Natural killer cell treated with Interleukin-12 subunit alpha and Interleukin-12 subunit beta and Interleukin-15 and Interleukin-18, amount 100 ng/mL, for 72 hours (primary cell): Measurements from ENCODE around the gene RAD9A. TPM values are rescaled to one million over a fixed set of nuclear protein-coding genes. Genes with fewer than 3 reads are reported as not detected.

Experiments
- ATAC-seq, 2 donors: fragments of 150-1000 bp; cut with Tn5 transposase in 1 of 2; sonication (Bioruptor Pico), chemical (Tn5 transposase) in 1 of 2; 2 replicates each; pipeline ENCODE4 v1.10.0; 2021
- DNase-seq: peaks from one replicate; pipeline ENCODE4 v3.0.0; 2022; ENCODE audit warnings: low spot score
- H3K27ac Mint-ChIP-seq, 2 donors: 1 replicate in 1 of 2; 2 replicates in 1 of 2; pipeline ENCODE4 v1.8.0; 2022; ENCODE audit warnings: mixed read lengths in 2 of 2, mild to moderate bottlenecking in 1 of 2, moderate library complexity in 1 of 2
- H3K27me3 Mint-ChIP-seq, 2 donors: 1 replicate in 1 of 2; 2 replicates in 1 of 2; pipeline ENCODE4 v1.8.0; 2022; ENCODE audit warnings: mixed read lengths in 2 of 2
- H3K36me3 Mint-ChIP-seq: one replicate; pipeline ENCODE4 v1.8.0; 2022; ENCODE audit warnings: mixed read lengths
- H3K4me1 Mint-ChIP-seq, 2 donors: 1 replicate in 1 of 2; 2 replicates in 1 of 2; pipeline ENCODE4 v1.8.0; 2022; ENCODE audit warnings: low read depth in 2 of 2, mixed read lengths in 2 of 2, mild to moderate bottlenecking in 1 of 2
- H3K4me3 Mint-ChIP-seq: one replicate; pipeline ENCODE4 v1.8.0; 2022; ENCODE audit warnings: mixed read lengths
- H3K9me3 Mint-ChIP-seq: 2 replicates; pipeline ENCODE4 v1.8.0; 2022; ENCODE audit warnings: mixed read lengths
- total RNA-seq, 2 donors: library from RNA; stranded (reverse); gene quantifications; one replicate each; pipeline ENCODE4 v1.2.3, GENCODE V29; 2022

RAD9A gene
- total RNA-seq, 2 donors from 2014 or later: 25.9 to 47.8 TPM

DNA sequence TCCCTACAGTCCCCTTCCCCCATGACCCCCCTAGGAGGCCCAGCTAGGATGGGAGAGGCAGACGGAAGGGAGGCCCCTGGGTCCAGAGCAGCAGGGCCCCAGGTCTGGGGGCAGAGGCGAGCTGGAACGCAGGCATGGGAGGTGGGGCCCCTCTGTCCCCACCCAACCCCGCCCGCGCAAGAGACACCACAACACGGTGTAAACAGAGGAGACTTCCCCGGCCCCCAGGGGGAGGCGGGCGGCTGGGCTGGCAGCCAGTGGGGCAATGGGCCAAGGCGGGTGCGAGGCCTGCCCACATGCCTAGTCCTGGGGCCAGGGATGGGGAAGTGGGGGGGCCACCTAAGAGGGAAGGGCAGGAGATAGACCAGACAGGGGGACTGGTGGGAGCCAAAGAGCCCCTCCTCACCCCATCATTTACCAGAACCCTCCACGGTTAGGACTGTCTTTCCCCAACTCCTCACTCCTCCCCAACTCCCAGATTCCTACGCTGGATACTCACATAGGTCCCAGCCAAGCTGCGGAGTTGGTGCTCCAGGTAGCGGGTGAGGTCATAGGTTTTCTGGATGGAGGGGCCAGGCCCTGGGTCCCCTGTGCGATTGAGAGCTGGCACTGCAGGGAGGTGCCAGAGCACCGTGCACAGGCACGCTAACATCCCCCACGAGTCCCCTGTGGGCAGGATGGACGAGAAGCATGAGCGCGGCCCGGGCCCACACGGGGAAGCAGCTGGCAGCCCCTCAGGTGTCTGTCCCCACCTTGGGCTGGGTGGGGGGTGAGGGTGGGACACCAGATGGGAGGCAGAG lies 24.6 kb upstream of the RAD9A start:
- no peaks in the 10 kb centered on the region for H3K36me3 Mint-ChIP-seq
- ATAC-seq (no peak), DNase-seq (no peak)
- H3K27me3 Mint-ChIP-seq: peaks cover 27 to 30% of the 10 kb centered on the region in 2 donors
- peak overlapping the region in 1 of 2 donors; percentile 55 for H3K27ac Mint-ChIP-seq
- no peaks in the 10 kb centered on the region for H3K9me3 Mint-ChIP-seq
- H3K4me1 Mint-ChIP-seq: peaks cover 58 to 60% of the 10 kb centered on the region in 2 donors
- no peak overlapping the region for H3K4me3 Mint-ChIP-seq

DNA sequence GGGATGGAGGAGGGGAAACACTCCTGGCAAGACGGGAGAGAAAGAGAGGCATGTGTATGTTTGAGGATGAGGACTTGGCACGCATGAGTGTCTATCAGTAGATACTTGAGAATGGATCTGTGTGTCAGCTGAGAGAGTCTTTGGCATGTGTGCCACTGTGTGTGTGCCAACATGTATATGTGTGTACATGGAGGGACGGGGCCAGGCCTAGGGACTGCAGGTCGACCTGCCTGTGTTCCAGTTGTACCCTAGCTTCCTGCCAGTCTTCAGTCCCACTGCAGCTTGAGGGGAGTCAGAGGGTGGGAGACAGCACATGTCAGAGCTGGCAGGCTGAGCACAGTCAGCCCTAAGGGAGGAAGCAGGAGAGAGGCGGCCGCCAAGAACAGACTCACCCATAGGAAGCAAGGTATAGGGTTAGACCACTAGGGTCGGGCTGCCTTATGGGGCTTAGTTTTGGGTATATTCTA lies 24.0 kb upstream of the RAD9A start:
- H3K27ac Mint-ChIP-seq: peak overlapping the region in 1 of 2 donors; percentile 55
- no peaks in the 10 kb centered on the region for H3K36me3 Mint-ChIP-seq
- DNase-seq (no peak), ATAC-seq (no peak)
- peaks cover 27 to 28% of the 10 kb centered on the region in 2 donors for H3K27me3 Mint-ChIP-seq
- peak overlapping the region; percentile 57 for H3K4me3 Mint-ChIP-seq
- H3K4me1 Mint-ChIP-seq: peaks cover 58 to 60% of the 10 kb centered on the region in 2 donors
- H3K9me3 Mint-ChIP-seq: no peaks in the 10 kb centered on the region

DNA sequence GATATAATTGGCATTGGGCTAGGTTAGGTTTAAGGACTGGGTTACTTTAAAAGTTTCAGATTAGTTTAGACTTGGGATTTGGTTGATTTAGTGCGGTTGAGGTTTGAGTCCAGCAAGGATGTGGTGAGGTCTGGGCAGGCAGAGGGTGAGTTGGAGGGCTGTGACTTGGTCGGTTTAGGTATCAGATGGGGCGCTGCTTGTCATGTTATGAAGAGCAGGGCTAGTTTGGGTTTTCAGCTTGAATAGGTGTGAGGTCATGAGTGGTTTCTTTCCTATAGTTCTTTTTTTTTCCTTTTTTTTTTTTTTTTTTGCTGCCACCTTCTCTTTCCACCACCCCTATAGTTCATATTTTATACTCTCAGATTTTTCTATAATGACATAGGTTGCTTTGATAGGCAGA lies 23.2 kb upstream of the RAD9A start:
- Mint-ChIP-seq H3K27ac (peak overlapping the region in 1 of 2 donors; percentile 55), H3K4me1 (peaks cover 58 to 63% of the 10 kb centered on the region in 2 donors), H3K36me3 (no peaks in the 10 kb centered on the region), H3K27me3 (peaks cover 26 to 27% of the 10 kb centered on the region in 2 donors), H3K9me3 (no peaks in the 10 kb centered on the region), H3K4me3 (peak overlapping the region; percentile 57)
- ATAC-seq: peak; percentile 79 to 87
- DNase-seq: peak; percentile 80

DNA sequence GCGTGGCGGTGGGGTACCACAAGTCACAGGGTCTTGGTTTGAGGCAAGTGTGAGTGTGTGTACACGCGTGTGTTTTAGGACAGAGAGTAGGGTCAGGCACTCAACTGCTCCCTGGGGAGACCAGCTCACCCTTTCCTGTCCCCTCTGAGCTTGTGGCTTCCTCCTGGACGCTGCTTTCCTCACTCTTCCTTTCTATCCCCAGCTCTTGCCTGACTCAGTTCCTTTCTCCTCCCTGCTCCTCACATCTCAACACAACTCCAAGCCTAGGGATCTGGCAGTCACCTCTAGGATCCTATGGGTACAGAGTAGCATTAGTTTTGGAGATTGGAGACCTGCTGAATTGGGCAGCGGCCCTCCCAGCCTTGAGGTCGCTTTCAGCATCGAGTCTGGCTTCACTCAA lies 22.5 kb upstream of the RAD9A start:
- peaks cover 59 to 68% of the 10 kb centered on the region in 2 donors for H3K4me1 Mint-ChIP-seq
- H3K27me3 Mint-ChIP-seq: peaks cover 26 to 27% of the 10 kb centered on the region in 2 donors
- no peaks in the 10 kb centered on the region for H3K36me3 Mint-ChIP-seq
- H3K4me3 Mint-ChIP-seq: peak overlapping the region; percentile 57
- DNase-seq (no peak), ATAC-seq (no peak)
- no peaks in the 10 kb centered on the region for H3K9me3 Mint-ChIP-seq
- no peak overlapping the region for H3K27ac Mint-ChIP-seq

DNA sequence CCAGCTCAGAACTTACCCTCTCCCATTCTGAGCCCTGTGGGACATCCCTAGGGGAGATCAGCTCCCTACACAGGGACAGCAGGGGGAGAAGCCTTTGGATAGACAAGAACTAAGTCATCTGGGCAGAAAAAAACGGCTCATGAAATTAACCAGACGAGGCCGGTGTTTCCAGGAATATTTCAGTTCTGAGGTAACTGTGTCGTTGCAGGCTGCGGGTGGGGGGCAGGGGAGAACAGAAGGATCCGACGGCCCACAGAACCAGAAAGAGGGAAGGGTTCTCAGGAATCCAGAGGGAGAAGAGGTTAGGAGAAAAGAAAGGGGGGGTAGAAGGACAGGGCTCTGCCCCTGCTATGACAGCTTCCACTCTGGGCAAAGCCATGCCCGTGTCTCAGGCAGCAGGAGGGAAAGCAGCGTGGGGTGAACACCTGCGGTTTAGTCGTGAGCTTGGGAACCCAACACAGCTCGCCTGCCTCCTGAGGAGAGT lies 21.9 kb upstream of the RAD9A start:
- H3K36me3 Mint-ChIP-seq: no peaks in the 10 kb centered on the region

DNA sequence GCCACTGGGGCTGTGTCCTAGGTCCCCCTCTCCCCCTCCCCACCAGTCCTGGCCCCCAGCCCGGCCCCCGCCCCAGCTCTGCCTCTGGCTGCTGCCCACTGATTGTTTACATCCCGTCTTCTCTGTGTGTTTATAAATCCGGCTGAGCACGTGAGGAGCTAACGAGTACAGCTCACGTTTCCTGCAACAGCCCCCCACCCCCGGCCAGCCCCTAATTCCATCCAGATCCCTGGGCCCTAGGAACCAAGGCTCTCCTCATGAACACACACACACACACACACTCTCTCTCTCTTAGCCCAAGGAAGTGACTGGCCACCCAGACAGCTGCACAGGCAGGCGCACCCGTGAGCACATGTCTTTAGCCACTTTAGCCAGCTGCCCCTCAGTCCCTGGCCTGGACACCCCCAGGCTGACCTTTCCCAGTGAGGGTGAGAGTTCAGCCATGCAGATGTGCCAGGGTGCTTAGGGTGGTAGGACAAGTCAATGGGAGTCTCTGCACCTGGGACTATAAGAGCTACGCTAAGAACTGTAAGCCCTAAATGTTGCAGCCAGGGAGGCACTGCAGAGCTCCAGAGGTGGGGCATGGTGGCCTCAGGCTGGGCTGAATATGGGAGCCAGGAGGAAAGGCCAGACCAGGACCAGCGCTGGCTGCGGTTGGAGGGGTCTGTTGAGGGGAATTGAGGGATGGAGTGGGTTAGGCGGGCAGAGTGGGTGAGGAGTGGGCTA lies 21.3 kb upstream of the RAD9A start:
- peaks cover 54 to 62% of the 10 kb centered on the region in 2 donors for H3K4me1 Mint-ChIP-seq
- ATAC-seq (no peak), DNase-seq (no peak)
- H3K27me3 Mint-ChIP-seq: peaks cover 23 to 26% of the 10 kb centered on the region in 2 donors
- H3K4me3 Mint-ChIP-seq: peak overlapping the region; percentile 51
- H3K27ac Mint-ChIP-seq: no peak overlapping the region
- no peaks in the 10 kb centered on the region for H3K36me3 Mint-ChIP-seq
- no peaks in the 10 kb centered on the region for H3K9me3 Mint-ChIP-seq

More for the DNA sequence above, 21.9 kb upstream of the RAD9A start:
- no peak for ATAC-seq
- H3K4me3 Mint-ChIP-seq: no peak overlapping the region
- peaks cover 23 to 27% of the 10 kb centered on the region in 2 donors for H3K27me3 Mint-ChIP-seq
- no peaks in the 10 kb centered on the region for H3K9me3 Mint-ChIP-seq
- H3K27ac Mint-ChIP-seq: no peak overlapping the region
- DNase-seq: no peak
- H3K4me1 Mint-ChIP-seq: peaks cover 55 to 67% of the 10 kb centered on the region in 2 donors

DNA sequence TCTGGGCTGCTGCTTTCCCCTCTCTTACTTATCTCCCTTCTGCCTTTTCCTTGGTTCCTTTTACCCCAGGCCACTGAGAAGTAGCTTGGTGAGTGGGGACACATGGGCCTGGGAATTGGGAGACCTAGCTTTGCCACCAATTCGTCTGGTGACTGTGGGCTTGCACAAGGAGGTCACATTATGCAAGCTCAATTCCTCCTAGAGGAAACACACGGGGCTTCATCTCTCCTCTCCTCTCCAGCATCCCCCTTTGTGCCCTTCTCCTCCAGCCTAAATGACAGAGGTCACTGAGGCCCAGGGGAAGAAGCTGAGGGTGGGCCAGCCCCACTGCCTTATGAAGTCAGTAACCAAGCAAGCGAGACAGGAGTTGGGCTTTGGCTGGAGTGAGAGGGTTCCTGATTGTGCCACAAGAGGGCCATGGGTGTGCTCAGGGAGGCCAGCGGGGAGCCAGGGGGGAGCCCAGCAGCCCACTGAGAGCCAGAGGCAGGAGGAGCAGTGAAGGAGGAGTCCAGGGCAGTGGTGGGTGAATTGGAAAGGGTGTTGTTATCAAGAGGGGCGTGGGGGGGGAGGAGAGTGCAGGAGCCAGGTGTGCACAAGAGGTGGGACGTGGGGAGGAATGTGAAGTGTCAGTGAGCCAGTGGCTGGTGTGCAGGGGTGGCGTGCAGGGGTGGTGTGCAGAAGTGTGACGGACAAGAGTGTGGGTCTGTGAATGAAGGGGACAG lies 20.4 kb upstream of the RAD9A start:
- Mint-ChIP-seq H3K27me3 (peaks cover 15 to 18% of the 10 kb centered on the region in 2 donors), H3K27ac (peak overlapping the region in 1 of 2 donors; percentile 12), H3K4me1 (peaks cover 46 to 54% of the 10 kb centered on the region in 2 donors), H3K4me3 (peak overlapping the region; percentile 86), H3K9me3 (no peaks in the 10 kb centered on the region), H3K36me3 (no peaks in the 10 kb centered on the region)
- DNase-seq: no peak
- ATAC-seq: no peak

DNA sequence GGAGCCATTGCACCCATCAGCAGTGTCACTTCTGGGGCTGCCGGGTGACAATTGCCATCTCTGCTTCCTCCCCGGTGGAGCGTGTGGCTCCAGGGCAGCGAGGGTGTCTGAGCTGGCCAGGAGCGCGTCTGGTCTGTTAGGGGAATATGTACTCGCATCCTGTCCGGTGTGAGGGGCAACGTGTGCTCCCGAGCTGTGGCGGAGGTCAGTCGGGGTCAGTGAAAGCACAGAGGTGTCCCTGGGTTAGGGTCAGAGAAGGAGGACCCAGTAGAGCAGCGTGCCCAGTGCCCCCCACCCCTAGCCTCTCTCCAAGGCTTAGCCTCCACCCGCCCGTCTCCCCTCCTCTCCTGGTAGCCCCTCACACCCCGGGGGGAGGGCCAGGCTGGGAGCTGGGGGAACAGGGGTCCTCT lies 19.9 kb upstream of the RAD9A start:
- Mint-ChIP-seq H3K4me1 (peaks cover 45 to 53% of the 10 kb centered on the region in 2 donors), H3K27ac (peak overlapping the region in 1 of 2 donors; percentile 12), H3K4me3 (peak overlapping the region; percentile 86), H3K27me3 (peaks cover 14 to 16% of the 10 kb centered on the region in 2 donors), H3K9me3 (no peaks in the 10 kb centered on the region), H3K36me3 (no peaks in the 10 kb centered on the region)
- DNase-seq (no peak), ATAC-seq (no peak)

DNA sequence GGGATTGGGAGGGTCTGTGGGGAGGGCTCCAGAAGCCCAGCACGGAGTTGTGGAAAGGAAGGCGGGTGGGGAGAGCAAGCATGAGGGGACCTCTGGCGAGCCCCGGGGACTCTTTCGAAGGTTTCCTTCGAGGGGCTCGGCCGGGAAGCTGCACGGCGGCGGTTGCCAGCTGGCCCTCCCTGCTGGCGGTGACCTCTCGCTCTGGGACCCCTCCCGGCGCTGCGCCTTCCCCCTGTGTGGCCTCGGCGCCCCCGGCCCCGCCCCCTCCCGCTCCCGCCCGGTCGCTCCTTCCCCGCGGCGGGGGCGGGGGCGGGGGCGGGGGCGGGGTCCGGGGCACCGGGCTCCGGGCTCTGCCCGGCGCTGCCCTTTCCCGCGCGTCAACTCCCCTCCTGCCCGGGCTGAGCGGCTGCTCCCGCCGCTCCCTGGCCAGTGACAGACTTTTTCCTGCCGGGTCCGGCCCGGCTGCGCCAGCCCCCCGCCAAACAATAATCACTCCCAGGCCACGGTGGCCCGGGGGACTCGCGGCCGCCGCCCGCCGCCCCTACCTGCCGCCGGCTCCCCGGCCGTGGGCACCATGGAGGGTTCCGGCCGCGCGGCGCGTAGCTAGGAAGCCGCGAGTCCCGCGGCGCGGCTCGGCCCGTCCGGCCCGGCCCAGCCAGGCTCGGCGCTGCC lies 19.3 kb upstream of the RAD9A start:
- H3K27ac Mint-ChIP-seq: no peak overlapping the region
- H3K4me1 Mint-ChIP-seq: peaks cover 44 to 53% of the 10 kb centered on the region in 2 donors
- no peak overlapping the region for H3K4me3 Mint-ChIP-seq
- H3K36me3 Mint-ChIP-seq: no peaks in the 10 kb centered on the region
- ATAC-seq: peak in 1 of 2 donors; percentile 8
- DNase-seq: no peak
- peaks cover 14 to 16% of the 10 kb centered on the region in 2 donors for H3K27me3 Mint-ChIP-seq
- no peaks in the 10 kb centered on the region for H3K9me3 Mint-ChIP-seq

DNA sequence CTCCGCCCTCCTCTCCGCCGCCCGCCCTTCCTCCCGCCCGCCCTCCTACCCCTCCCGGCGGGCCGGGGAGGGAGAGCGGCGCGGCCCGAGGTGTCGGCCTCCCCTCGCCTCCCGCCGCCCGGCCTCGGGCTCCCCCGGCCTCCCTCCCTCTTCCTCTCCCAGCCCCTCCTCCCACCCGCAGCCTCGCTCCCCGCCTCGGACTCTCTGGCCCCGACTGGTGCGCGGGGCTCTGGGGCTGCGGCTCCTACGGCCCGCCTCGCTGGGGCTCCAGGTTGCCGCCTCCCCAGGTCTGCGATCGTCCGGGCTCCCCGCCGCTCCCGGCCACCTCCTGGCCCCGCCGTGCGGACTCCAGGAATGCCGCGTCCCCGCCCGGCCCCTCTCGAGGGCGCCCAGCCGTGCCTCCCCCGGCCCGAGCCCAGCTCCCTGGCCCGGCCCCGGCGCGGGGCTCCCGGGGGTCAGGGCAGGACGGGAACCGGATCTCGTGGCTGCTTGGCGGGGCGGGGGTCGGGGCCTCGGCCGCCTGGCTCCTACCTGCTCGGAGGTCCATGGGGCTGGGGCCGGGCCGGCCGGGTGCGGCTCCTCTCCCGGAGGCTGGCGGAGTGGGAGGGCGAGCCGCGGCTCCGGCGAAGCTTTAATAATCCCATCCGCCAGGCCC lies 18.7 kb upstream of the RAD9A start, which contains the start of gene CLCF1:
TSS of gene CLCF1 (minus strand) at position 606 of the 655 bp plus-strand sequence. CDS start at position 547, 59 bp downstream.
- H3K36me3 Mint-ChIP-seq: no peaks in the 10 kb centered on the region
- no peaks in the 10 kb centered on the region for H3K9me3 Mint-ChIP-seq
- peak within 1 kb of the TSS; percentile 87 for H3K4me3 Mint-ChIP-seq
- H3K27me3 Mint-ChIP-seq: peaks cover 14 to 16% of the 10 kb centered on the region in 2 donors
- DNase-seq (no peak), ATAC-seq (peak; percentile 52 to 66)
- H3K4me1 Mint-ChIP-seq: peaks cover 38 to 47% of the 10 kb centered on the region in 2 donors
- H3K27ac Mint-ChIP-seq: peak within 1 kb of the TSS; percentile 60 to 84

DNA sequence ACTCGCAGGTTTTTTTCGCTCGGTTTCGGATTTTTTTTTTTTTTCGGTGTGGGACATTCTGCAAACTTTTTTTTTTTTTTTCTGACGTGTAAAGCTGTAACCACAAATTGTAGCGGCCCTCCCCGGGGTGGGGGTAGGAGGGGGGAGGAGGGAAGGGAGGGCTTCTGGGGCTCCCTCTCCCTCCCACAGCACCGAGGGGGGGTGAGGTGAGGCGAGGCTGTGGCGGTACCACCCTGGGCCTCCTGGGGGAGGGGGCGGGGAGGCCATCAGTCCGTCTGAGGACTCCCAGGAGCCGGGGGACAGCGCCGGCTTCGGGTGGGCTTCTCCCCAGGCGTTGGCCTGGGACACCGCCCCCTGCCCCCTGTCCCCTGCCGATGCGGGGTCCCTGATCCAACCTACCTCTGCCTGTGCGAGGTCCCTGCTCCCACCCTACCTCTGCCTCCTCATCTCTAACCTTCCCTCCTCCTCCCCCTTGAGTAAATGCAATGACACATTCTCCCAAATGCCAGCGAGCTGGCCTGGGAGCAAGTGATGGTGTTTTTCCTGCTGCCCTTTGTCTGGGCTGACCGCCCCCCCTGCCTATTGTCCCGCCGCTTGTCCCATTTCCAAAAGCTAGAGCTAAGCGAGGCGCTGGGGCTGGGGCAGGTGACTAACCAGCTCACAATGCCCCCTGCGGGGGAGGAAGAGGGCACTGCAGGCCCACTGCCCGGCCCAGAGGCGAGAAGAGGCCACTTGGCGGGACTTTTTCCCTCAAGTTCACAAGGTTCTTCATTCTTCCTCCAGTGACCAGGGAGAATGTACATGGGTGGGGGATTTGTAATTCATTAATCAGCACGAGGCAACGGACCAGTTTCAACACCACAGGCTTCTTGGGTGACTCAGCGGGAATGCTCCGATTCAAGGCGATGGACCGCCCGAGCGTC lies 17.9 kb upstream of the RAD9A start:
- H3K4me1 Mint-ChIP-seq: peaks cover 30 to 39% of the 10 kb centered on the region in 2 donors

More for the DNA sequence above, 17.9 kb upstream of the RAD9A start:
- H3K27me3 Mint-ChIP-seq: peaks cover 14 to 16% of the 10 kb centered on the region in 2 donors
- no peaks in the 10 kb centered on the region for H3K9me3 Mint-ChIP-seq
- ATAC-seq (peak; percentile 64 to 75), DNase-seq (peak; percentile 80)
- peak overlapping the region; percentile 87 for H3K4me3 Mint-ChIP-seq
- no peaks in the 10 kb centered on the region for H3K36me3 Mint-ChIP-seq
- H3K27ac Mint-ChIP-seq: peak overlapping the region; percentile 60 to 84
